Suprapubic skin (tissue), 4 donors: Measurements from ENCODE around the gene ARMC12. TPM values are rescaled to one million over a fixed set of nuclear protein-coding genes. Genes with fewer than 3 reads are reported as not detected.

Experiments
- DNase-seq, 2 donors: peaks; one replicate each; pipeline ENCODE4 v3.0.0-alpha.2; 2019; ENCODE audit warnings: low spot score in 2 of 2
- H3K27ac ChIP-seq: fragments of 200-600 bp; sonication (generic); one replicate; pipeline ENCODE4 v1.5.1; 2019
- H3K27me3 ChIP-seq: fragments of 200-600 bp; sonication (generic); one replicate; pipeline ENCODE4 v1.5.1; 2019
- H3K36me3 ChIP-seq: fragments of 200-600 bp; sonication (generic); one replicate; pipeline ENCODE4 v1.5.1; 2019
- H3K4me1 ChIP-seq: fragments of 200-600 bp; sonication (generic); one replicate; pipeline ENCODE4 v1.5.1; 2019
- H3K4me3 ChIP-seq: fragments of 200-600 bp; sonication (generic); one replicate; pipeline ENCODE4 v1.5.1; 2019; ENCODE audit warnings: mild to moderate bottlenecking
- H3K9me3 ChIP-seq: fragments of 200-600 bp; sonication (generic); one replicate; pipeline ENCODE4 v1.5.1; 2019
- EP300 ChIP-seq: sonication (generic); formaldehyde crosslinking; IDR thresholded peaks from one replicate; pipeline ENCODE4 v1.6.1; 2017; ENCODE audit warnings: antibody characterized with exemption
- POLR2A ChIP-seq, 2 donors: fragments of 450-650 bp; IDR thresholded peaks; one replicate each; pipeline ENCODE4 v1.6.1; 2017; ENCODE audit warnings: antibody characterized with exemption in 2 of 2, mild to moderate bottlenecking in 2 of 2, moderate library complexity in 2 of 2
- POLR2AphosphoS5 ChIP-seq, 3 donors: sonication (generic); formaldehyde crosslinking; IDR thresholded peaks; one replicate each; pipeline ENCODE4 v1.6.1; 2017; ENCODE audit warnings: antibody characterized with exemption in 3 of 3
- WGBS: methylation state at CpG from one replicate; pipeline ENCODE4 v1.1.5; 2018; 5-methylcytosine and 5-hydroxymethylcytosine counted together
- total RNA-seq, 4 donors: library from RNA; depleted of rRNA; stranded (reverse); fragments of >200 nt; gene quantifications; one replicate each; pipeline ENCODE4 v1.1.0, GENCODE V29; 2016
- TF ChIP-seq, protein P1 (sequence below), 2 donors: fragments of 200-600 bp in 1 of 2; fragments of 450-650 bp in 1 of 2; sonication (generic) in 1 of 2; IDR thresholded peaks; one replicate each; pipeline ENCODE4 v1.5.1; 2016 to 2019; ENCODE audit warnings: antibody characterized with exemption in 2 of 2, mild to moderate bottlenecking in 1 of 2, moderate library complexity in 1 of 2

ARMC12 gene
- total RNA-seq, 4 donors from 2014 or later: 0.53 to 1.2 (median 0.55) TPM; not detected in 1

DNA sequence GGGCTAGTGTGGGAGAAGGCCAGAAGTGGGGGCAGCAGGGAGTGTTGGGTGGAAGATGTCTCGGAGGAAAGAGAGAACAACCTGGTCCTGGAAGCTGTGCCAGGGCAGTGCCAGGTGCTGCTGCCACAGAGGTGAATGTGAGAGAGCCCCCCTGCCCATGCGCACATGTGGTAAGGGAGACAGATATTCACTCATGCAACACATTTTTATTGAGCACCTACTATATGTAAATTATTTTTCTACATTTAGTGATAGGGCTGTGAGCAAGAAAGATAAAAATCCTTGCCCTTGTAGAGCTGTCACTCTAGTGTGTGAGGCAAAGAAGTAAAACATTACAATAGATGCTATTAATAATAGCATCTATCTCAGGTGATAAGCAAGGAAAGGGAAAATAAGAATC lies 44.5 kb downstream of the ARMC12 start:
- 85% methylated on average over 2 of the region's 2 CpGs for WGBS
- DNase-seq: no peak
- peaks cover 30% of the 10 kb centered on the region for H3K27me3 ChIP-seq
- no peaks in the 10 kb centered on the region for H3K9me3 ChIP-seq
- TF ChIP-seq POLR2A (IDR thresholded peaks at IDR 0.05) (no peak), EP300 (no peak), POLR2AphosphoS5 (IDR thresholded peaks at IDR 0.05) (no peak)
- TF ChIP-seq, protein P1, sequence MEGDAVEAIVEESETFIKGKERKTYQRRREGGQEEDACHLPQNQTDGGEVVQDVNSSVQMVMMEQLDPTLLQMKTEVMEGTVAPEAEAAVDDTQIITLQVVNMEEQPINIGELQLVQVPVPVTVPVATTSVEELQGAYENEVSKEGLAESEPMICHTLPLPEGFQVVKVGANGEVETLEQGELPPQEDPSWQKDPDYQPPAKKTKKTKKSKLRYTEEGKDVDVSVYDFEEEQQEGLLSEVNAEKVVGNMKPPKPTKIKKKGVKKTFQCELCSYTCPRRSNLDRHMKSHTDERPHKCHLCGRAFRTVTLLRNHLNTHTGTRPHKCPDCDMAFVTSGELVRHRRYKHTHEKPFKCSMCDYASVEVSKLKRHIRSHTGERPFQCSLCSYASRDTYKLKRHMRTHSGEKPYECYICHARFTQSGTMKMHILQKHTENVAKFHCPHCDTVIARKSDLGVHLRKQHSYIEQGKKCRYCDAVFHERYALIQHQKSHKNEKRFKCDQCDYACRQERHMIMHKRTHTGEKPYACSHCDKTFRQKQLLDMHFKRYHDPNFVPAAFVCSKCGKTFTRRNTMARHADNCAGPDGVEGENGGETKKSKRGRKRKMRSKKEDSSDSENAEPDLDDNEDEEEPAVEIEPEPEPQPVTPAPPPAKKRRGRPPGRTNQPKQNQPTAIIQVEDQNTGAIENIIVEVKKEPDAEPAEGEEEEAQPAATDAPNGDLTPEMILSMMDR (IDR thresholded peaks at IDR 0.05): no peak
- H3K4me1 ChIP-seq: peaks cover 9% of the 10 kb centered on the region
- H3K36me3 ChIP-seq: no peaks in the 10 kb centered on the region
- H3K27ac ChIP-seq: no peak overlapping the region
- H3K4me3 ChIP-seq: no peak overlapping the region

DNA sequence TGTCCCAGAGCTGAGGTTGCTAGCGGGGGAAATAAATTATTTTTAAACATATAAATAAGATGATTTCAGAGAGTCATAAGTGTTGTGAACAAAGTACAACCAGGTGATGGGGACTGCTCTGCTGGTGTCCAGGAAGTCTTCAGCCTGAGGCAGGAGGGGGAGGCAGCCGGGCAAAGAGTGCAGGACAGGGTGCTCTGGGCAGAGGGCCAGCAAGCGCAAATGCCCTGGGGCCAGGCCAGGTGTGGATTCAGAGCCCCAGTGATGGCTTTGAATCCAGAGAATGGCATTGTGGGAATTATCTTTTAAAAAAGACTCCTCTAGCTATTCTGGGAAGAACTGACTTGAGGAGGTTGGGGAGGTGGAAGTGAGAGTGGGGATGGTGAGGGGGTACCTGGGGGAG lies 45.6 kb downstream of the ARMC12 start:
- Histone ChIP-seq H3K4me1 (peaks cover 5% of the 10 kb centered on the region), H3K9me3 (no peaks in the 10 kb centered on the region), H3K4me3 (no peak overlapping the region), H3K27me3 (peaks cover 30% of the 10 kb centered on the region), H3K27ac (no peak overlapping the region), H3K36me3 (no peaks in the 10 kb centered on the region)
- TF ChIP-seq, protein P1 (IDR thresholded peaks at IDR 0.05): no peak
- no peak for TF ChIP-seq EP300
- no peak for TF ChIP-seq POLR2A (IDR thresholded peaks at IDR 0.05)
- no peak for TF ChIP-seq POLR2AphosphoS5 (IDR thresholded peaks at IDR 0.05)
- 41% methylated on average over 3 of the region's 3 CpGs for WGBS
- DNase-seq: no peak

DNA sequence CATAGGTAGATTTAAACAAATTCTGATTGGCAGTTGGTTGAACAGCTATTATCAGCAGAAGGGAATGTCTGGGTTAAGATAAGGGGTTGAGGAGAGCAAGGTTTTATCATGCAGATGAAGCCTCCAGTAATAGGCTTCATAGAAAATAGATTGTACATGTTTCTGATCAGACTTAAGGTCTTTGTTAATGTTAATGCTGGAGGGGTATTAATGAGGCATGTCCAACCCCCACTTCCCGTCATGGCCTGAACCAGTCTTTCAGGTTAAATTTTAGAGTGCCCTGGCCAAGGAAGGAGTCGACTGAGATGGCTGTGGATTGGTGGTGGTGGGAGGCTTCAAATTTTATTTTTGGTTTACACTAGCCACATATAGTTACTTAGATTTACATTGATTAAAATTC lies 47.4 kb downstream of the ARMC12 start:
- Histone ChIP-seq H3K4me1 (peaks cover 5% of the 10 kb centered on the region), H3K4me3 (no peak overlapping the region), H3K27me3 (peaks cover 43% of the 10 kb centered on the region), H3K36me3 (no peaks in the 10 kb centered on the region), H3K27ac (no peak overlapping the region), H3K9me3 (no peaks in the 10 kb centered on the region)
- TF ChIP-seq EP300 (no peak), POLR2AphosphoS5 (IDR thresholded peaks at IDR 0.05) (no peak), POLR2A (IDR thresholded peaks at IDR 0.05) (no peak)
- TF ChIP-seq, protein P1 (IDR thresholded peaks at IDR 0.05): no peak
- WGBS: 40% methylated on average over 2 of the region's 2 CpGs
- no peak for DNase-seq

- H3K4me1 ChIP-seq: peaks cover 5% of the 10 kb centered on the region
- H3K27me3 ChIP-seq: peaks cover 49% of the 10 kb centered on the region
These were observed 49.4 kb downstream of the ARMC12 start for GRCh38 chr6:35786272-35786671.

GRCh38 chr6:35786810-35787209 lies 50.0 kb downstream of the ARMC12 start:
- peaks cover 5% of the 10 kb centered on the region for H3K4me1 ChIP-seq
- no peak overlapping the region for H3K27ac ChIP-seq
- H3K27me3 ChIP-seq: peaks cover 47% of the 10 kb centered on the region
- TF ChIP-seq POLR2A (IDR thresholded peaks at IDR 0.05) (no peak), EP300 (no peak), POLR2AphosphoS5 (IDR thresholded peaks at IDR 0.05) (no peak)
- TF ChIP-seq, protein P1 (IDR thresholded peaks at IDR 0.05): no peak
- no peaks in the 10 kb centered on the region for H3K9me3 ChIP-seq
- no peak overlapping the region for H3K4me3 ChIP-seq
- 43% methylated on average over 22 of the region's 25 CpGs for WGBS
- no peak for DNase-seq
- H3K36me3 ChIP-seq: no peaks in the 10 kb centered on the region

More at GRCh38 chr6:35786272-35786671, 49.4 kb downstream of the ARMC12 start:
- H3K4me3 ChIP-seq: no peak overlapping the region
- no peak for TF ChIP-seq EP300
- TF ChIP-seq, protein P1 (IDR thresholded peaks at IDR 0.05): no peak
- no peak for TF ChIP-seq POLR2AphosphoS5 (IDR thresholded peaks at IDR 0.05)
- no peak for TF ChIP-seq POLR2A (IDR thresholded peaks at IDR 0.05)
- H3K9me3 ChIP-seq: no peaks in the 10 kb centered on the region
- DNase-seq: no peak
- H3K36me3 ChIP-seq: no peaks in the 10 kb centered on the region
- no peak overlapping the region for H3K27ac ChIP-seq
- 67% methylated on average over 2 of the region's 2 CpGs for WGBS
